Smooth muscle cell (in vitro differentiated cells): Measurements from ENCODE around the gene TMC5. TPM values are rescaled to one million over a fixed set of nuclear protein-coding genes. Genes with fewer than 3 reads are reported as not detected.
"Not testable (repeated sequence)": the region's sequence is repeated elsewhere in the genome, so short reads cannot be mapped to it uniquely, and the experiment has no call there.

Source experiments
- DNase-seq: peaks from one replicate; lab custom pipeline; 2025; ENCODE audit not compliant: unreplicated experiment; lab: John Stamatoyannopoulos, UW
- H2AFZ ChIP-seq: fragments of 200-600 bp; sonication (generic); 2 replicates; pipeline ENCODE4 v1.6.0; 2016; ENCODE audit warnings: antibody characterized with exemption, low read depth, mild to moderate bottlenecking
- H3F3A ChIP-seq: fragments of 200-600 bp; sonication (generic); 2 replicates; pipeline ENCODE4 v1.6.0; 2017; ENCODE audit warnings: antibody characterized with exemption, low read depth
- H3K27ac ChIP-seq: fragments of 200-600 bp; sonication (generic); 2 replicates; pipeline ENCODE4 v1.5.1; 2016; ENCODE audit warnings: low read depth, mild to moderate bottlenecking
- H3K27me3 ChIP-seq: fragments of 200-600 bp; sonication (generic); 2 replicates; pipeline ENCODE4 v1.6.1; 2016; ENCODE audit warnings: low read depth, mild to moderate bottlenecking
- H3K36me3 ChIP-seq: fragments of 200-600 bp; sonication (generic); 2 replicates; pipeline ENCODE4 v1.5.1; 2016; ENCODE audit warnings: low read depth
- H3K4me1 ChIP-seq: fragments of 200-600 bp; sonication (generic); 2 replicates; pipeline ENCODE4 v1.5.1; 2016; ENCODE audit warnings: low read depth
- H3K4me2 ChIP-seq: fragments of 200-600 bp; sonication (generic); 2 replicates; pipeline ENCODE4 v1.6.0; 2016; ENCODE audit warnings: mild to moderate bottlenecking
- H3K4me3 ChIP-seq: fragments of 200-600 bp; sonication (generic); 2 replicates; pipeline ENCODE4 v1.5.1; 2016; ENCODE audit warnings: mild to moderate bottlenecking
- H3K79me2 ChIP-seq: fragments of 200-600 bp; sonication (generic); 2 replicates; pipeline ENCODE4 v1.6.0; 2016; ENCODE audit warnings: low read depth, mild to moderate bottlenecking
- H3K9ac ChIP-seq: fragments of 200-600 bp; sonication (generic); 2 replicates; pipeline ENCODE4 v1.6.0; 2016; ENCODE audit warnings: low read depth
- H3K9me3 ChIP-seq: fragments of 200-600 bp; sonication (generic); replicated peaks from 2 replicates; pipeline ENCODE4 v1.5.1; 2016; ENCODE audit warnings: low read depth
- H4K20me1 ChIP-seq: fragments of 200-600 bp; sonication (generic); 2 replicates; pipeline ENCODE4 v1.6.0; 2016; ENCODE audit warnings: low read depth
- CTCF ChIP-seq: fragments of 200-600 bp; sonication (generic); IDR thresholded peaks from 2 replicates; pipeline ENCODE4 v1.5.1; 2017; ENCODE audit warnings: borderline replicate concordance, mild to moderate bottlenecking, antibody characterized with exemption; ENCODE audit not compliant: insufficient read depth, poor library complexity, severe bottlenecking
- WGBS: methylation state at CpG from one replicate; pipeline ENCODE4 v1.1.7; 2016; ENCODE audit warnings: low lambda C conversion rate; 5-methylcytosine and 5-hydroxymethylcytosine counted together
- polyA plus RNA-seq: library from polyadenylated mRNA; unstranded; fragments of >200 nt; fragmentation: Nextera tagmentation; extraction: Ambion mirVana; gene quantifications from 2 replicates; pipeline ENCODE4 v1.2.1, GENCODE V29; 2016
- total RNA-seq: library from RNA; depleted of rRNA; stranded (reverse); fragments of >200 nt; gene quantifications from 2 replicates; pipeline ENCODE4 v1.2.3, GENCODE V29; 2014

Gene TMC5
- total and polyA plus RNA-seq, 2 experiments from 2014 or later: 0.18 TPM; not detected in 1

- no peak overlapping the region for H3K4me3 ChIP-seq
- no peak for DNase-seq
- H4K20me1 ChIP-seq: no peaks in the 10 kb centered on the region
- no peak overlapping the region for H2AFZ ChIP-seq
- no peak for TF ChIP-seq CTCF
- H3K4me2 ChIP-seq: no peak overlapping the region
- no peak overlapping the region for H3K9ac ChIP-seq
- H3K27me3 ChIP-seq: no peaks in the 10 kb centered on the region
- no peaks in the 10 kb centered on the region for H3K79me2 ChIP-seq
- H3K27ac ChIP-seq: no peak overlapping the region
- H3K9me3 ChIP-seq: no peaks in the 10 kb centered on the region
- no peaks in the 10 kb centered on the region for H3K4me1 ChIP-seq
- no peaks in the 10 kb centered on the region for H3K36me3 ChIP-seq
- 85% methylated on average over 1 of the region's 1 CpG for WGBS
- no peaks in the 10 kb centered on the region for H3F3A ChIP-seq
These were observed 31.2 kb upstream of the TMC5 start for GRCh38 chr16:19386525-19386924.

- Histone ChIP-seq H3K4me1 (peaks cover 9% of the 10 kb centered on the region), H3K27me3 (no peaks in the 10 kb centered on the region), H3K9ac (no peak overlapping the region), H3K4me3 (no peak overlapping the region), H3F3A (peaks cover 4% of the 10 kb centered on the region), H3K27ac (no peak overlapping the region), H3K36me3 (no peaks in the 10 kb centered on the region), H4K20me1 (no peaks in the 10 kb centered on the region), H2AFZ (no peak overlapping the region), H3K9me3 (no peaks in the 10 kb centered on the region), H3K4me2 (no peak overlapping the region), H3K79me2 (no peaks in the 10 kb centered on the region)
- TF ChIP-seq CTCF: peak; percentile 47
- no peak for DNase-seq
- 32% methylated on average over 5 of the region's 5 CpGs for WGBS
These were observed 28.4 kb upstream of the TMC5 start for GRCh38 chr16:19389246-19389645.

- DNase-seq, H3K4me2 ChIP-seq, H3K9me3 ChIP-seq, H3K9ac ChIP-seq, H3K27me3 ChIP-seq, H3K27ac ChIP-seq, H3K79me2 ChIP-seq, H3K4me1 ChIP-seq, H2AFZ ChIP-seq, H3K36me3 ChIP-seq, H3K4me3 ChIP-seq, H4K20me1 ChIP-seq: not testable (repeated sequence)
- WGBS: 94% methylated on average over 6 of the region's 6 CpGs
- peaks cover 10% of the 10 kb centered on the region for H3F3A ChIP-seq
These were observed 26.4 kb upstream of the TMC5 start for GRCh38 chr16:19391185-19391776.

- Histone ChIP-seq H3K36me3 (no peaks in the 10 kb centered on the region), H3K9ac (no peak overlapping the region), H3K79me2 (no peaks in the 10 kb centered on the region), H2AFZ (no peak overlapping the region), H3K4me1 (peaks cover 9% of the 10 kb centered on the region), H3K9me3 (no peaks in the 10 kb centered on the region), H3K4me3 (no peak overlapping the region), H3K4me2 (no peak overlapping the region), H3K27ac (no peak overlapping the region), H3F3A (peaks cover 10% of the 10 kb centered on the region), H3K27me3 (no peaks in the 10 kb centered on the region), H4K20me1 (no peaks in the 10 kb centered on the region)
- no peak for DNase-seq
- TF ChIP-seq CTCF: no peak
- WGBS: 62% methylated on average over 2 of the region's 2 CpGs
These were observed 25.3 kb upstream of the TMC5 start for GRCh38 chr16:19392352-19392751.
